HG03025 (cell line): Measurements from ENCODE around the gene MYL6B.
"Not testable (repeated sequence)": the region's sequence is repeated elsewhere in the genome, so short reads cannot be mapped to it uniquely, and the experiment has no call there.

ENCODE experiments used
- ATAC-seq: cut with Tn5 transposase; IDR thresholded peaks from one replicate; pipeline ENCODE4 v1.9.1; 2021; ENCODE audit warnings: mild to moderate bottlenecking, moderate library complexity; ENCODE audit not compliant: unreplicated experiment, low FRiP score

MYL6B gene

DNA sequence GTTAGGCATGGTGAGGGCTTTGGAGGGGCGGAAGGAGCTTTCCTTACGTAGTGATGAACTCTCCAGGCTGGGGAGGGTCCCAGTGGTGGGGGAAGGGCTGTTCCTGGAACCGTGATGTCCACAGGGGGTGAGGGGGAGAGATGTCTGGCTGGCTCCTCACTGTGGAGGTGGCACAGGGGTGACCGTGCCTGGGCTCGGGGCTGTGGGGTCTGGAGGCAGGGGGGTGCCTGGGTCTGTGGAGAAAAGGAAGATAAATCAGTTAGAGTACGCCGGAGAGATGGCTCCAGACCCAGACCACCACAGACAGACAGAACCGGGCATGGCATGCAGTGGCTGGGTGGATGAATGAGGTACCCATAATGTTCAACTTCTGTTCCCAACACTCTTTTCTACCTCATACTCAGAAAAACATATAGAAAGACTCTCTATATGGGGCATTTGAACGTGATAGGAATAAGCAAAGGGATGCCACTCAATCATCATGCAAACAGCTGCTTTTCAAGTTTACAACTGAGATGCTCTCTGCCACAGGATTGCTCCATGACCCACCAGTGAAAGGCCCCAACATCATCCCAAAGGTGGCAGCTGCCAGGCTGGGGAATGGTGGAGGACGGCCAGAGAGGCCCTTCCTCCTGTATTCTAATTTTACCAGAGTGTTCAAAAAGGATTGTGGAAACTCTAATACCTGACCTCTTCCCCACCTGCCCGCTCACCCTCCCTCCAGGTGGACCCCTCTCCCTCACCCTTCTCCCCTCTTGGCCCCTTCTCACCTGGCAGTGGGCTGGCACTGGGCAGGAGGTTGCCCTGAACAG, 11.4 kb downstream of the MYL6B start:
- no peak for ATAC-seq

GRCh38 chr12:56164345-56164729, 11.9 kb downstream of the MYL6B start:
- ATAC-seq = no peak

- no peak for ATAC-seq
Observed at GRCh38 chr12:56165369-56165768, 13.0 kb downstream of the MYL6B start.

DNA sequence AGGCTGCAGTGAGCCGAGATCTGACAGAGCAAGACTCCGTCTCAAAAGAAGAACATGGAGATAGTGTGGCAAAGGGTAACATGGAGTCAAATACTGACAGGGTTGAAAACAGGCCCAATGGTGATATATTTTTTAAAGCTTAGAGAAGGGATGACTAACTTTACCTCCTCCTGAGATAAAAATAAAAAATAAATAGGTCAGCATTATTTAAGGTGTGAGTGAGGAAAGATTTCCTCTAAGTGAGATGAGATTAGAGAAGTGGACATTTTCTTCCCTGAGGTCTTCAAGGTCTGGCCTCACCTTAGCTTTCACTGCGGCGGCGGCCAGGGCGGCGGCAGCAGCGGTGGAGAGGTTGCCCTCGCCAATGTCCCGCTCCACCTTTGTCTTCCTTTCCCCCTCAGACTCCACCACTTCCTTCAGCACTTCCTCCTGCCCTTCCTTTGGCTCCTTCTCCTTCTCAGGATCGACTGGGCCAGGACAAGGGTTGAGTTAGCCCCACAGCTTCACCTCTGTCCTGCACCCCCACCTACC, 16.9 kb downstream of the MYL6B start:
- ATAC-seq = no peak

- no peak for ATAC-seq
Observed at GRCh38 chr12:56172839-56173238, 20.5 kb downstream of the MYL6B start.

- ATAC-seq = no peak
Observed at GRCh38 chr12:56178347-56178746, 26.0 kb downstream of the MYL6B start.

DNA sequence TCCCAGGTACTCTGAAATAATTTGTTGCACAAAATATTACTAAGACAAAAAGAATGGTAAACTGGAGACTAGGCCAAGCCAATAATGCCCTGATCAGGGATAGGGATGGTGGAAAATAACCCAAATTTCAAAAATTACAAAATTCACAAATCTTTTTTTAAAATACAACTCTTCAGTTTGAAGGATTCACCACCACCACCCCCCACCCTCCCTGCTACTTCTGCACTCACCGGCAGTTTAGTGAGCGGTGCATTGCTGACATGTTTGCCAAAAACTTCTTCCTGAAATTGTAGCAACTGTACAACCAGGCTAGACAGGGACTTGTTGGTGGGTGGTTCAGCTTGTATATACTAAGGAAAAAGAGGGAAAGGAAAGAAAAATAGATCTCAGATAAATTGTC, 34.6 kb downstream of the MYL6B start:
- ATAC-seq = no peak

DNA sequence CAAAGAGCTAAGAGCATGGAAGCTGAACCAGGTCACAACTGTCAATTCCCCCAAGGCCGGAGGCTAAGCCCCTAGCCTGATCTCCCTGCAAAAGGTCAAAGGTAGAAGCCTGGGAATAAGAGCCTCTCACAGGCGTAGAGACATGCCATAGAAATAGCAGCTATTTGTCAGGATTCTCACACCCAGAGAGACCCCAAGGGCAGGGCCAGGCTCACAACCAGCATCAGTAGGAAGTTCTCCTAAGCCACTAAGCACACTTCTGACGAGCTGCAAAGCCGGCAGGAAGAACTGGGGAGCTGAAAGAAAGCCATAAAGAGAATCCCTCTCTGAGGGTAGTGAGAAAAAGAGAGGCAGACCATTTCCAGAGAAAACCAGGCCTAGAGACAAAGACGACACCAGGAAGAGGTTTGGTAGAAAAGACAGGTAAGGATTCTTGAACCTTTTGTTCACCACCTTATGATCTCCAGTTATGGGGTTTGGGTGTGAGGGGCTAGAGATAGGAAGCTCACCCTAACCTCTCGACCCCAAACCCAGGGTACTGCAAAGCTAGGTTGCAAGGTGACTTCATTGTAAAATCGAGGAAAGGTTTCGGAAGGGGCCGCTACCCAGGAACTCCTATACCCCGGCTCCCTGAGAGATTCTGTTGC, 35.9 kb downstream of the MYL6B start:
- no peak for ATAC-seq

- ATAC-seq = peak; percentile 8
Observed at GRCh38 chr12:56188778-56189098, 36.4 kb downstream of the MYL6B start.

DNA sequence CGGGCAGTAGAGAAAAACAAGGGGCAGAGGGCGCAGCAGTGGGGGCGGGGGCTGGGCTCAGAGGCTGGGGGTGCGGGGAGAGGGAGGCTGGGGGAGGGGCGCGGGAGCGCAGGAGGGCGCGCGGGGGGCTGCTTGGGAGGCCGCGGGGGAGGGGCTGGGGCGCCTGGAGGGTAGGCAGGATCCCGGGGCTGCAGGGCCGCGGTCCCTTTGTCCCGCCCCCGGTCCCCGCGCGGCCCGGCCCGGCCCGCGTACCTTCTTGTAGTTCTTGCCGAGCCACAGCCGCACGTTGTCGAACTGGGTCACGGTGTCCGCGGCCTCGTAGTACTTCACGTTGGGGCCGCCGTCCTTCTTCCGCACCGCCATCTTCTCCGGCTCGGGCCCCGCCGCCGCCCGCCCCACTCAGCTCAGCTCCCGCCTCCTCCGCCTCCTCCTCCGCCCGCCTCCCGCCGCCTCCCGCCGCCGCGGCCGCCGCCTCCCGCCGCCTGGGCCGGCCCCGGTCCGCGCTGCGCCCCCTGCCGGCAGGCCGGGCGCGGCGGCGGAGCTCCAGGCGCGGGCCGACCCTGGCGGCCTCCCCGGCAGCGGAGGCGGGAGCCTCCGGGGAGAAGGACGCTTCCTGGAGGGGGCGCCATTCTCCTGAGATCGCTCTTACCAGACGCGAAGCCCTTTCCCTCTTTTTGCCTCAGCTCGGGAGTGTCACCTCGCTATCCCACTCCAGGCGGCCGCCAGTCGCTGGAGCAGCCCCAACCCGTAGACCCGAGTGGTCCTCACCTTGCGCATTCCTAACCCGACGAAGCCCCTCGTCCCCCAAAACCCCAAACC, 36.9 kb downstream of the MYL6B start, which contains the start of gene SMARCC2:
Gene SMARCC2 (minus strand): TSS at position 385 of the 819 bp plus-strand sequence. CDS start 22 bp downstream, at position 363.
- ATAC-seq = peak; percentile 69

DNA sequence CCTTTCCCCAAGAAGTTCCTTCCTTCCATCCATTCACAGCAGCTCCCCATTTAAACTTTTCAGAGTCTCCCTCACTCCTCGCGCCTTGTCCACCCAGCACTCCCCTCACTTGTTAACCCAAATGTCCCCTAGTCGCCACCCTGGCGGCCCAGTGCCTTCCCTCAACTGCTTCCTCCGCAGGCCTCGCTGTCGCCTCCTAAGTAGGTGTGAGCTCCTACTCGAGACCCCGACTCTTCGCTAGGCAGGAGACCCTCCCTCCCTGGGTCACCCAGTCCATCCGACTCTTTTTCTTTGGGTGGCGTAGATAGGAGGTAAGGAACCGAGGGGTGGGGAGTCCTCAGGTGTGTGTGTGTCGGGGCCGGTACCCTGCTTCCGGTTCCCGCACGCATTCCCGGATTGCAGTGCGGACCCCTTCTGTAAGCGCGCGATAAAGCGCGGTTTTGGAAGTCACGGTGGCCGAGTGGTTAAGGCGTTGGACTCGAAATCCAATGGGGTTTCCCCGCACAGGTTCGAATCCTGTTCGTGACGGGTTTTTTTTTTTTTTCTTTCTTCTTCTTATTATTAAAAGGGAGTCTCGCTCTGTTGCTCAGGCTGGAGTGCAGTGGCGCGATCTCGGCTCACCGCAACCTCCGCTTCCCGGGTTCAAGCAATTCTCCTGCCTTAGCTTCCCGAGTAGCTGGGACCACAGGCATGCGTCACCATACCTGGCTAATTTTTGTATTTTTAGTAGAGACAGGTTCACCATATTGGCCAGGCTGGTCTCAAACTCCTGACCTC, 37.7 kb downstream of the MYL6B start:
- peak; percentile 18 for ATAC-seq

- no peak for ATAC-seq
Observed at GRCh38 chr12:56190695-56191155, 38.3 kb downstream of the MYL6B start.

DNA sequence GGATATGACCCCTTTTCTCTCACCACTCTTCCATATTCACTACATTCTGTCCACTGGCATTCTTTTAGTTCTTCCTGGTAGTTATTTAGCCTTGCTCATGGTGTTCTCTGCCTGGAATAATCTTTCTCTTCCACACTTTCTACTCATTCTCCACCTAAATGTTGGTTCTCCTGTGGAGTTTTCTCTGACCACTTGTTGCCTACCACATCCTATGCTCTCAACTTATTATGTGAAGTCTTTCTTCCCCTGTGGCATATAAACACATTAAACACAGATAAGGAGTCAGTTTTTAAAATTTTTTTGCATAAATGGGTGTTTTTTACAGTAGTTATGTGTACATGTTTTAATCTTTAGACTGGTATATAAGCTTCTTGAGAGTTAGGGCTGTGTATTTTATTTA, 40.2 kb downstream of the MYL6B start:
- no peak for ATAC-seq

- no peak for ATAC-seq
Observed at GRCh38 chr12:56193025-56193578, 40.7 kb downstream of the MYL6B start.

DNA sequence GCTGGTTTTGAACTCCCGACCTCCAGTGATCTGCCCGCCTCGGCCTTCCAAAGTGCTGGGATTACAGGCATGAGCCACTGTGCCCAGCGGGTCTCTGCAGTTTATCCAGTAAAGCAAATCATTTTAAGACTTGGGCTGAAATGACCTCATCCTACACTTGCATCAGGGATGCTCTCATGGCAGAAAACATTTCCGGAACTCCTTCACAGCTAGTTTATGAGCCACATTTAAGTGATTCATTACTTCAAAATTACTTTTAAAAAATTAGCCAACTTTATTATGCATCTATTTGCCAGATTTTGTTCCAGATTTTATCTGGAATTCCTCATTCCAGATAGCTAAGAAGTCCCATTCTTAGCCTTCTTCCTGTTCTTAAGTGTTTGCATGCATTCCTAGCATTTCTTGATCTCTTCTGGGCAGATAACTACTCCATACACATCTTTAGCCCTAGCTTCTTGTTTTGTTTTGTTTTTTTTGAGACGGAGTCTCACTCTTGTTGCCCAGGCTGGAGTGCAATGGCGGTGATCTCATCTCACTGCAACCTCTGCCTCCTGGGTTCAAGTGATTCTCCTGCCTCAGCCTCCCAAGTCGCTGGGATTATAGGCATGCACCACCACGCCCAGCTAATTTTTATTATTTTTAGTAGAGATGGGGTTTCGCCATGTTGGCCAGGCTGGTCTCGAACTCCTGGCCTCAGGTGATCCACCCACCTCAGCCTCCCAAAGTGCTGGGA, 44.6 kb downstream of the MYL6B start:
- not testable (repeated sequence) for ATAC-seq

- ATAC-seq = no peak
Observed at GRCh38 chr12:56197921-56198635, 45.7 kb downstream of the MYL6B start.

DNA sequence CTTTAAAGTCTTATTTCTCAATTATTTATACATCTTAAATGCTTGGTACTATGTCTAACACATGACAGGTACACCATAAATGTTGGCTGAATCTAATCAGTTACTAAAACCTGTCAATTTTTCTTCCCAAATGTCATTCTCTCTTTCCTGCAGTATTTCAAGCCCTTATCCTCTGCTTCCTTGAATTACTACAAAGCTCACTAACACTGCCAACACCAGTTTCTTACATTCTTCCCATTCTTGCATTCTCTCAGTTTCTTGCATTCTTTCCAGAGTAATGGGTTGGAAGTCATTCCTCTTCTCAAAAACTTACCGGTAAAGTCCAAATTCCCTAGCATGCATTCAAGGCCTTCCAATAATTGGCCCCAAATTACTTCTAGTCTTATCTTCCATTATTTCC, 46.4 kb downstream of the MYL6B start:
- ATAC-seq = no peak

DNA sequence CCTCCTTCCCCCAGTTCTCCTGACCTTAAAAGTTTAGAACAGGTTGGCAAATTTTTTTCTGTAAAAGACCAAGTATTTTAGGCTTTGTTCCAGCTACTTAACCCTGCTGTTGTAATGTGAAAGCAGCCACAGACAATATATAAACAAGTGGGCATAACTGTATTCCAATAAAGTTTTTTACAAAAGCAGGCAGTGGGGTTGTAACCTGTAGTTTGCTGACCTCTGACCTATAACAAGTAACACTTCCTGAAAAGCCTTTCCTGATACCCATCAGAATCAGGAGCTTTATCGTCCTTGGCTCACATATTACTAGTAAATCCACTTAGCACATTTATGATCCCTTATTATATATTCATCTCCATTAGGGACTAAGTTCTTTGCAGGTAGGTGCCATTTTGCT, 50.0 kb downstream of the MYL6B start:
- ATAC-seq = no peak

GRCh38 chr12:56202838-56203237, 50.5 kb downstream of the MYL6B start:
- no peak for ATAC-seq
